Osteoblast (primary cell): ENCODE data around the gene ENO4. TPM values are rescaled to one million over a fixed set of nuclear protein-coding genes. Genes with fewer than 3 reads are reported as not detected.

Experiments used
- DNase-seq: peaks from one replicate; pipeline ENCODE4 v3.0.0; 2011; ENCODE audit warnings: low spot score, mixed read lengths; ENCODE audit not compliant: insufficient read length; ENCODE audit errors: missing footprints
- H2AFZ ChIP-seq: 2 replicates; pipeline ENCODE4 v1.6.0; 2011; ENCODE audit warnings: mild to moderate bottlenecking, low read length
- H3K27ac ChIP-seq: 2 replicates; pipeline ENCODE4 v1.5.1; 2011; ENCODE audit warnings: mild to moderate bottlenecking, low read depth, low read length, moderate library complexity
- H3K27me3 ChIP-seq: 2 replicates; pipeline ENCODE4 v1.6.0; 2012; ENCODE audit warnings: mild to moderate bottlenecking, control low read depth, inconsistent platforms, low read length, moderate library complexity; ENCODE audit not compliant: insufficient read depth
- H3K36me3 ChIP-seq: 2 replicates; pipeline ENCODE4 v1.5.1; 2011; ENCODE audit warnings: mild to moderate bottlenecking, low read length, control low read depth, moderate library complexity; ENCODE audit not compliant: insufficient read depth
- H3K4me1 ChIP-seq: 2 replicates; pipeline ENCODE4 v1.5.1; 2011; ENCODE audit warnings: mild to moderate bottlenecking, low read length, control low read depth, moderate library complexity; ENCODE audit not compliant: insufficient read depth
- H3K4me2 ChIP-seq: 2 replicates; pipeline ENCODE4 v1.6.0; 2011; ENCODE audit warnings: mild to moderate bottlenecking, low read length; ENCODE audit not compliant: insufficient read depth
- H3K4me3 ChIP-seq: fragments of 200-600 bp; sonication (generic); 3 replicates; pipeline ENCODE4 v1.5.1; 2012; ENCODE audit warnings: mild to moderate bottlenecking, low read length, inconsistent platforms; ENCODE audit not compliant: insufficient read depth
- H3K79me2 ChIP-seq: 2 replicates; pipeline ENCODE4 v1.6.0; 2012; ENCODE audit warnings: mild to moderate bottlenecking, low read length, control low read depth, inconsistent platforms; ENCODE audit not compliant: insufficient read depth
- H3K9me3 ChIP-seq: 2 replicates; pipeline ENCODE4 v1.5.1; 2011; ENCODE audit warnings: low read depth, low read length, control low read depth
- H4K20me1 ChIP-seq: 2 replicates; pipeline ENCODE4 v1.6.0; 2012; ENCODE audit warnings: mild to moderate bottlenecking, low read length, control low read depth; ENCODE audit not compliant: insufficient read depth
- CTCF ChIP-seq: IDR thresholded peaks from 2 replicates; pipeline ENCODE4 v1.5.1; 2011; ENCODE audit warnings: mild to moderate bottlenecking, low read depth, low read length, moderate library complexity; ENCODE audit errors: extremely low read depth
- total RNA-seq: library from RNA; depleted of rRNA; stranded (reverse); fragments of >200 nt; gene quantifications from 2 replicates; pipeline ENCODE4 v1.2.3, GENCODE V29; 2012

Gene ENO4
- total RNA-seq, 1 donor = 0.36 TPM

DNA sequence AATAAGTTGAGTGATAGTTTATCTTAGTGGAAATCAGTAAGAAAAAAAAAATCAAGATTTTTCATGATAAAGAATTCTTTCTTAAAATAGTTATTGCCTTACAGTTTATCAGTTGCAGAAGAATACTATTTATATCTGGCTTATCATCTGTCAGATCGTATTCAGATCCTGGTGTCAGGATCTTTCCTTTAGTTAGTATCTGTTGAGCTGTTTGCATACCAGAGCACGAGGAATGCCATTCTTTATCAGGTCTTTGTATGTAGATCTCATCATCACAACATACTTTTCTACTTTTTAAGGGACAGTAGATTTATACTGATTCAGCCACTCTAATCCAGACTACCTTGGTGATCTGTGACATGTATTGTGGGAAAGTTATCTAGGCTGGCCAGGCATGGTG is 12.5 kb downstream of the ENO4 start:
- Histone ChIP-seq H3K4me3 (no peak overlapping the region), H3K27ac (no peak overlapping the region), H4K20me1 (no peaks in the 10 kb centered on the region), H3K9me3 (no peaks in the 10 kb centered on the region), H3K36me3 (no peaks in the 10 kb centered on the region), H3K4me2 (no peak overlapping the region), H2AFZ (no peak overlapping the region), H3K4me1 (no peaks in the 10 kb centered on the region), H3K27me3 (no peaks in the 10 kb centered on the region), H3K79me2 (no peaks in the 10 kb centered on the region)
- DNase-seq = no peak
- no peak for TF ChIP-seq CTCF

DNA sequence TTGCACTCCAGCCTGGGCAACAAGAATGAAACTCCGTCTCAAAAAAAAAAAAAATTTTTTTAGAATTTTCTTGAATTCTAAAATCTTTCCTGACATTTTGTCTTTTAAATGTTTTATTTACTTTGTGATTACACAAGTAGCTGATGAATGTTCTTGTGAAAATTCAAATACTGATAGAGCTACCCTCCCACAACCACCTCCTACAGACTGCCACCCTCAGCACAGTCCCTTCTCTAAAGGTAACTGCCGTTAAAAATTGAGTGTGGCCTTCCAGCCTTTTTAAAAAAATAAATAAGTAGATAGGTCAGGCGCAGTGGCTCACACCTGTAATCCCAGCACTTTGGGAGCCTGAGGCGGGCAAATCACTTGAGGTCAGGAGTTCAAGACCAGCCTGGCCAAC is 15.1 kb downstream of the ENO4 start:
- DNase-seq = no peak
- Histone ChIP-seq H3K79me2 (no peaks in the 10 kb centered on the region), H3K4me3 (no peak overlapping the region), H3K9me3 (no peaks in the 10 kb centered on the region), H3K36me3 (no peaks in the 10 kb centered on the region), H3K27me3 (no peaks in the 10 kb centered on the region), H4K20me1 (no peaks in the 10 kb centered on the region), H3K4me2 (no peak overlapping the region), H2AFZ (no peak overlapping the region), H3K4me1 (no peaks in the 10 kb centered on the region), H3K27ac (no peak overlapping the region)
- TF ChIP-seq CTCF = no peak

DNA sequence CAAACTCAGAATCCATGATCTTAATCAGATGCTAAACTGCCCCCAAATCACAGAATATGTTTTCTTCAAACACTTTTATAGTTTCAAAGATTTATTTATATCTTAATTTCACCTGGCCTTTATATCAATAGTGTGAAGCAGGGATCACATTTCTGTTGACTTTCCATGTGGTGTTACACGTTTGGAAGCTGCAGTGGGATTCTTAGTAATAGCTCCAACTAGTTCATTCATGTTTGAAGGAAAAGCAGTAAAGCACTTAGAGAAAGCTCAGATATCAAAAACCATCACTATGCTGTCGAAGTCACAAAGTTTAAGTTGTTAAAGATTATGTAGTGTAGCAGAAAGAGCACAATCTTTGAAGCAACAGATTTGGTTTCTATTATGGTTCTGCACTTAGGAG is 16.8 kb downstream of the ENO4 start:
- no peaks in the 10 kb centered on the region for H3K9me3 ChIP-seq
- no peak for TF ChIP-seq CTCF
- H3K27ac ChIP-seq = no peak overlapping the region
- H3K27me3 ChIP-seq = no peaks in the 10 kb centered on the region
- H4K20me1 ChIP-seq = no peaks in the 10 kb centered on the region
- DNase-seq = no peak
- H3K4me1 ChIP-seq = no peaks in the 10 kb centered on the region
- H2AFZ ChIP-seq = no peak overlapping the region
- H3K79me2 ChIP-seq = no peaks in the 10 kb centered on the region
- H3K4me2 ChIP-seq = no peak overlapping the region
- H3K36me3 ChIP-seq = no peaks in the 10 kb centered on the region
- no peak overlapping the region for H3K4me3 ChIP-seq

DNA sequence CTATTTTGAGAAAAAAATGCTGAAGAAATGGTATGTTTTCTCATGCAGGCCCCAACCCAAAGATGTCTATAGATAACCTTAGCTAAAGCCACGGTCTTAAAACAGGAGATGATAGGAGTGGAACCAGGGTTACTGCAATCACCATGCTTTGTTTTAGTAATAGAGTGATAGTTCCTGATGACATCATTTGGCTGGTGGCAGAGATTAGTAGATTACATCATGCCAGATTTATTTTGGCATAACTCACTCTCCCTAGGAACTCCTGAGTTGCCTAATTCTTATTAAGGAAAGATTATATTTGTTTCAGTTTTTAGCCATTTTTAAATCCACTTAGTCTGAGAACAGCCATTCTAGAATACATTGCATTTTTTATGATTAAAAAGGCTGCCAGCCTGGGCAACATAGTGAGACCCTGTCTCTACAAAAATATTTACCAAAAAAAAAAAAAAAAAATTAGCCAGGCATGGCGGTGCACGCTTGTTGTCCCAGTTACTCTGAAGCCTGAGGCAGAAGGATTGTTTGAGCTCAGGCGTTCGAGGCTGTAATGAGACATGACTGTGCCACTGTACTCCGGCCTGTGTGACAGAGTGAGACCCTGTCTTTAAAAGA is 17.8 kb downstream of the ENO4 start:
- H3K4me2 ChIP-seq = no peak overlapping the region
- H3K79me2 ChIP-seq = no peaks in the 10 kb centered on the region
- no peaks in the 10 kb centered on the region for H3K27me3 ChIP-seq
- no peaks in the 10 kb centered on the region for H3K9me3 ChIP-seq
- H4K20me1 ChIP-seq = no peaks in the 10 kb centered on the region
- no peaks in the 10 kb centered on the region for H3K4me1 ChIP-seq
- no peak overlapping the region for H3K4me3 ChIP-seq
- no peak for DNase-seq
- H3K36me3 ChIP-seq = no peaks in the 10 kb centered on the region
- H3K27ac ChIP-seq = no peak overlapping the region
- TF ChIP-seq CTCF = no peak
- H2AFZ ChIP-seq = no peak overlapping the region
